HG02588 (cell line): Measurements from ENCODE around the gene MIS18A.
"Not testable (repeated sequence)": the region's sequence is repeated elsewhere in the genome, so short reads cannot be mapped to it uniquely, and the experiment has no call there.

Source experiments
- ATAC-seq: cut with Tn5 transposase; IDR thresholded peaks from one replicate; pipeline ENCODE4 v1.9.1; 2021; ENCODE audit warnings: mild to moderate bottlenecking, moderate library complexity; ENCODE audit not compliant: unreplicated experiment

MIS18A gene

GRCh38 chr21:32278518-32279376 lies at the start of gene MIS18A:
Gene MIS18A, minus strand, starts transcription at chr21:32279049. Its CDS starts 35 bp downstream, at chr21:32279014.
- ATAC-seq = peak; percentile 94

- ATAC-seq = no peak
Measured at GRCh38 chr21:32328595-32328994, 49.7 kb upstream of the MIS18A start.

GRCh38 chr21:32325706-32326105 lies 46.9 kb upstream of the MIS18A start:
- ATAC-seq = no peak

- no peak for ATAC-seq
Measured at GRCh38 chr21:32322676-32323075, 43.8 kb upstream of the MIS18A start.

- ATAC-seq = no peak
Measured at GRCh38 chr21:32322103-32322502, 43.3 kb upstream of the MIS18A start.

- no peak for ATAC-seq
Measured at GRCh38 chr21:32321480-32321879, 42.6 kb upstream of the MIS18A start.

GRCh38 chr21:32320726-32321125 lies 41.9 kb upstream of the MIS18A start:
- no peak for ATAC-seq

GRCh38 chr21:32320059-32320458 lies 41.2 kb upstream of the MIS18A start:
- ATAC-seq = no peak

GRCh38 chr21:32319012-32319411 lies 40.2 kb upstream of the MIS18A start:
- ATAC-seq = no peak

- no peak for ATAC-seq
Measured at GRCh38 chr21:32317726-32318125, 38.9 kb upstream of the MIS18A start.

GRCh38 chr21:32316361-32317215 lies 37.7 kb upstream of the MIS18A start:
- no peak for ATAC-seq

GRCh38 chr21:32315511-32316281 lies 36.8 kb upstream of the MIS18A start:
- no peak for ATAC-seq

- ATAC-seq = no peak
Measured at GRCh38 chr21:32314806-32315205, 36.0 kb upstream of the MIS18A start.

- no peak for ATAC-seq
Measured at GRCh38 chr21:32312976-32313375, 34.1 kb upstream of the MIS18A start.

- ATAC-seq = no peak
Measured at GRCh38 chr21:32312326-32312725, 33.5 kb upstream of the MIS18A start.

GRCh38 chr21:32311621-32312020 lies 32.8 kb upstream of the MIS18A start:
- ATAC-seq = no peak

GRCh38 chr21:32310976-32311375 lies 32.1 kb upstream of the MIS18A start:
- ATAC-seq = not testable (repeated sequence)

- ATAC-seq = no peak
Measured at GRCh38 chr21:32309906-32310460, 31.1 kb upstream of the MIS18A start.

GRCh38 chr21:32308696-32309095 lies 29.8 kb upstream of the MIS18A start:
- ATAC-seq = no peak

- ATAC-seq = no peak
Measured at GRCh38 chr21:32307706-32308105, 28.9 kb upstream of the MIS18A start.
